MCF 10A (cell line): ENCODE results near the gene CUBN. TPM values are rescaled to one million over a fixed set of nuclear protein-coding genes. Genes with fewer than 3 reads are reported as not detected.

Experiments
- BruUV-seq: library from RNA; stranded (reverse); fragments of 400-500 nt; replicated peaks from 2 replicates; lab custom pipeline; 2021; lab: Mats Ljungman, UMichigan
- CTCF ChIA-PET: fragments of 300-600 bp; sonication (Branson Sonifier 250); formaldehyde crosslinking; extraction: SDS; loops from one replicate; lab custom pipeline; 2021; ENCODE audit warnings: antibody characterized with exemption, inconsistent platforms; lab: Yijun Ruan, JAX
- POLR2A ChIA-PET: fragments of 300-600, 350-650 bp; sonication (Branson Sonifier 250); formaldehyde crosslinking; extraction: SDS; loops from one replicate; lab custom pipeline; 2020; ENCODE audit warnings: antibody characterized with exemption, inconsistent platforms; lab: Yijun Ruan, JAX
- DNase-seq: peaks from one replicate; pipeline ENCODE4 v3.0.0-alpha.2; 2018; ENCODE audit not compliant: unreplicated experiment
- H3K27ac Mint-ChIP-seq: one replicate; pipeline ENCODE4 v1.8.0; 2022; ENCODE audit warnings: mild to moderate bottlenecking, low read depth, mixed read lengths; ENCODE audit not compliant: unreplicated experiment
- H3K27me3 Mint-ChIP-seq: one replicate; pipeline ENCODE4 v1.8.0; 2022; ENCODE audit warnings: mixed read lengths; ENCODE audit not compliant: insufficient read depth, unreplicated experiment
- H3K36me3 Mint-ChIP-seq: one replicate; pipeline ENCODE4 v1.8.0; 2022; ENCODE audit warnings: mild to moderate bottlenecking, moderate library complexity, mixed read lengths; ENCODE audit not compliant: insufficient read depth, unreplicated experiment
- H3K4me1 Mint-ChIP-seq: one replicate; pipeline ENCODE4 v1.8.0; 2022; ENCODE audit warnings: mixed read lengths; ENCODE audit not compliant: insufficient read depth, unreplicated experiment
- H3K4me3 Mint-ChIP-seq: one replicate; pipeline ENCODE4 v1.8.0; 2022; ENCODE audit warnings: mild to moderate bottlenecking, moderate library complexity, mixed read lengths; ENCODE audit not compliant: unreplicated experiment
- H3K9me3 Mint-ChIP-seq: one replicate; pipeline ENCODE4 v1.8.0; 2022; ENCODE audit warnings: mixed read lengths; ENCODE audit not compliant: unreplicated experiment
- CTCF ChIP-seq: fragments of 200-600 bp; IDR thresholded peaks from one replicate; pipeline ENCODE4 v1.8.0; 2022; ENCODE audit warnings: antibody characterized with exemption, mild to moderate bottlenecking; ENCODE audit not compliant: unreplicated experiment
- intact Hi-C: fragments of 100-400 bp; cut with micrococcal nuclease; formaldehyde crosslinking; loops from 2 replicates; pipeline ENCODE4 v1.14.1; 2022
- total RNA-seq: library from RNA; stranded (reverse); gene quantifications from 2 replicates; pipeline ENCODE4 v1.2.3, GENCODE V29; 2022

Gene CUBN
- total RNA-seq, 1 experiment from 2014 or later, result 1.3 TPM

- Mint-ChIP-seq H3K27ac (no peak overlapping the region), H3K4me1 (peaks cover 29% of the 10 kb centered on the region), H3K36me3 (no peaks in the 10 kb centered on the region), H3K4me3 (no peak overlapping the region), H3K9me3 (no peaks in the 10 kb centered on the region), H3K27me3 (no peaks in the 10 kb centered on the region)
- BruUV-seq, result no TSS peak
- no peak for TF ChIP-seq CTCF
- POLR2A ChIA-PET, result no interaction called here
- intact Hi-C loops, result loop anchor here (10.0 kb wide), 1 partner anchor 213 kb away; no protein-coding TSS in a partner anchor
- no peak for DNase-seq
- CTCF ChIA-PET, result no interaction called here
These were observed 62.0 kb downstream of the CUBN start for GRCh38 chr10:17067376-17068264.

GRCh38 chr10:17066807-17067206 lies 62.8 kb downstream of the CUBN start:
- Mint-ChIP-seq H3K4me3 (no peak overlapping the region), H3K27me3 (no peaks in the 10 kb centered on the region), H3K27ac (no peak overlapping the region), H3K36me3 (no peaks in the 10 kb centered on the region), H3K4me1 (peaks cover 31% of the 10 kb centered on the region), H3K9me3 (no peaks in the 10 kb centered on the region)
- CTCF ChIA-PET, result no interaction called here
- DNase-seq, result no peak
- intact Hi-C loops, result loop anchor here (10.0 kb wide), 1 partner anchor 212 kb away; no protein-coding TSS in a partner anchor
- POLR2A ChIA-PET, result no interaction called here
- BruUV-seq, result no TSS peak
- TF ChIP-seq CTCF, result no peak

GRCh38 chr10:17066000-17066399 lies 63.6 kb downstream of the CUBN start:
- no peak overlapping the region for H3K4me3 Mint-ChIP-seq
- CTCF ChIA-PET, result no interaction called here
- no peaks in the 10 kb centered on the region for H3K9me3 Mint-ChIP-seq
- peaks cover 40% of the 10 kb centered on the region for H3K4me1 Mint-ChIP-seq
- no peak for DNase-seq
- H3K36me3 Mint-ChIP-seq, result no peaks in the 10 kb centered on the region
- H3K27ac Mint-ChIP-seq, result no peak overlapping the region
- no TSS peak for BruUV-seq
- H3K27me3 Mint-ChIP-seq, result no peaks in the 10 kb centered on the region
- POLR2A ChIA-PET, result interaction anchor here (0.8 to 5.3 kb wide), 3 partner anchors 9 to 164 kb away, joined by 3 to 27 read pairs (median 5); no protein-coding TSS in a partner anchor
- no peak for TF ChIP-seq CTCF
- intact Hi-C loops, result loop anchor here (10.0 kb wide), 1 partner anchor 211 kb away; no protein-coding TSS in a partner anchor

DNA sequence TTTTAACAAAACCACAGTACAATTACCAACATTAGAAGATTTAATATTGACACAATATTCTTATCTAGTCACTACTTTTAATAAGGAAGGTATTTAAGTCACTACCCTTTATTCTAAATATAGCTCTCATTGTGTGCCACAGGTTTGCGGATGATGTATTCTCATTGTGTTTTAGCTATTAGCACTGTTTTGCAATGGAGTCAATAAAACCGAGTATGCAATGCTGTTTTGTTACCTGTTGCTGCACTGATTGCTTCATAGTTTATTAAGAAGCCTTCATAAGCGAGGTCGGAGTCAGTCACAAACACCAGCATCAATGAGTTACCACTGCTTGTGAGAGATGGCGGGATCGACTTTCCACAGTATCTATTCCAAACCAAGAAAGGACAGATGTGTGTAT lies 64.3 kb downstream of the CUBN start:
- Mint-ChIP-seq H3K4me3 (no peak overlapping the region), H3K4me1 (peaks cover 41% of the 10 kb centered on the region), H3K9me3 (no peaks in the 10 kb centered on the region), H3K27me3 (no peaks in the 10 kb centered on the region), H3K27ac (no peak overlapping the region), H3K36me3 (peaks cover 2% of the 10 kb centered on the region)
- no peak for TF ChIP-seq CTCF
- no TSS peak for BruUV-seq
- ChIA-PET POLR2A (interaction anchor here (1.5 to 5.3 kb wide), 2 partner anchors 10 to 165 kb away, joined by 3 to 27 read pairs; no protein-coding TSS in a partner anchor), CTCF (no interaction called here)
- no peak for DNase-seq
- intact Hi-C loops, result loop anchor here (10.0 kb wide), 1 partner anchor 210 kb away; no protein-coding TSS in a partner anchor
